Measurements from ENCODE around the gene ARIH2.

DNA sequence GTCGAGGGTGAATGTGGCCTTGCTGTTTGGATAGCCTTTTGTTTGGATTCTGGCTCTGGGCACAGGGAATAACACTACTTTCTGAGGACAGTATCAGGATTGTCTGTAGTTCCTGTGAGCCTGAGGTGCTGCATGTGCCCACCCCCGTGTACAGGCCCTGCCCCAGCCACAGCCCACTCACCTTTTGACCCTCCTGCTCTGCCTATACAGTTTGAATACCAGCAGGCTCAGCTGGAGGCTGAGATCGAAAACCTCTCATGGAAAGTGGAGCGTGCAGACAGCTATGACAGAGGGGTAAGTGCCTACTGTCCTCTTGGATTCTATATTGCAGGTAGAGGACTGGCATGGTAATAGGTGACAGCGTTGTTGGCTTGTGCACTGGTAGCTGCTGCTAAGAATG, 64.0 kb downstream of the ARIH2 start:
- TF ChIP-seq POLR2A (IDR thresholded peaks at IDR 0.05) = no peak
- TF ChIP-seq, protein P1, sequence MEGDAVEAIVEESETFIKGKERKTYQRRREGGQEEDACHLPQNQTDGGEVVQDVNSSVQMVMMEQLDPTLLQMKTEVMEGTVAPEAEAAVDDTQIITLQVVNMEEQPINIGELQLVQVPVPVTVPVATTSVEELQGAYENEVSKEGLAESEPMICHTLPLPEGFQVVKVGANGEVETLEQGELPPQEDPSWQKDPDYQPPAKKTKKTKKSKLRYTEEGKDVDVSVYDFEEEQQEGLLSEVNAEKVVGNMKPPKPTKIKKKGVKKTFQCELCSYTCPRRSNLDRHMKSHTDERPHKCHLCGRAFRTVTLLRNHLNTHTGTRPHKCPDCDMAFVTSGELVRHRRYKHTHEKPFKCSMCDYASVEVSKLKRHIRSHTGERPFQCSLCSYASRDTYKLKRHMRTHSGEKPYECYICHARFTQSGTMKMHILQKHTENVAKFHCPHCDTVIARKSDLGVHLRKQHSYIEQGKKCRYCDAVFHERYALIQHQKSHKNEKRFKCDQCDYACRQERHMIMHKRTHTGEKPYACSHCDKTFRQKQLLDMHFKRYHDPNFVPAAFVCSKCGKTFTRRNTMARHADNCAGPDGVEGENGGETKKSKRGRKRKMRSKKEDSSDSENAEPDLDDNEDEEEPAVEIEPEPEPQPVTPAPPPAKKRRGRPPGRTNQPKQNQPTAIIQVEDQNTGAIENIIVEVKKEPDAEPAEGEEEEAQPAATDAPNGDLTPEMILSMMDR (IDR thresholded peaks at IDR 0.05) = no peak
- no peak for TF ChIP-seq POLR2AphosphoS5 (IDR thresholded peaks at IDR 0.05)
